H1 (cell line): ENCODE results near the gene SLN. TPM values are rescaled to one million over a fixed set of nuclear protein-coding genes. Genes with fewer than 3 reads are reported as not detected.
A peak's percentile ranks its signal among the peaks of the same experiment; 100 is the strongest.

Source experiments
- CTCF ChIA-PET: fragments of 300-600 bp; sonication (Branson Sonifier 250); formaldehyde crosslinking; loops from one replicate; lab custom pipeline; 2021; ENCODE audit not compliant: partially characterized antibody; lab: Charles Lee
- POLR2A ChIA-PET: fragments of 300-600 bp; sonication (Branson Sonifier 250); formaldehyde crosslinking; loops from one replicate; lab custom pipeline; 2021; ENCODE audit warnings: inconsistent platforms; ENCODE audit not compliant: partially characterized antibody; lab: Charles Lee
- DNase-seq, 2 experiments: peaks; one replicate each; pipeline versions ENCODE4 v3.0.0 to v3.0.0-alpha.2; 2010 to 2022; ENCODE audit warnings: low spot score in 2 of 2, low read depth in 1 of 2, mixed read lengths in 1 of 2
- FAIRE-seq: peaks from 2 replicates; lab custom pipeline; 2011; peaks lifted over from hg19 to GRCh38; lab: Jason Lieb, UNC
- H2AFZ ChIP-seq: 2 replicates; pipeline ENCODE4 v1.8.1; 2012; ENCODE audit warnings: low read length, inconsistent platforms
- H2AK5ac ChIP-seq: 2 replicates; pipeline ENCODE4 v1.6.1; 2013; ENCODE audit warnings: low read depth, low read length
- H2BK120ac ChIP-seq: replicated peaks from 2 replicates; pipeline ENCODE3; 2013; ENCODE audit warnings: low read depth, low read length, inconsistent platforms
- H2BK12ac ChIP-seq: 2 replicates; pipeline ENCODE4 v1.6.1; 2013; ENCODE audit warnings: low read depth, low read length
- H2BK15ac ChIP-seq: 2 replicates; pipeline ENCODE4 v1.6.1; 2013; ENCODE audit warnings: low read length
- H2BK20ac ChIP-seq: 2 replicates; pipeline ENCODE4 v1.6.1; 2013; ENCODE audit warnings: low read length
- H2BK5ac ChIP-seq: 2 replicates; pipeline ENCODE4 v1.6.1; 2013; ENCODE audit warnings: low read depth, low read length
- H3K14ac ChIP-seq: 2 replicates; pipeline ENCODE4 v1.6.1; 2013; ENCODE audit warnings: inconsistent platforms; ENCODE audit not compliant: insufficient read length
- H3K18ac ChIP-seq: 2 replicates; pipeline ENCODE4 v1.6.1; 2013; ENCODE audit warnings: low read length; ENCODE audit errors: extremely low read depth
- H3K23ac ChIP-seq: 2 replicates; pipeline ENCODE4 v1.6.1; 2013; ENCODE audit warnings: inconsistent platforms; ENCODE audit not compliant: insufficient read length
- H3K23me2 ChIP-seq: 2 replicates; pipeline ENCODE4 v1.6.1; 2013; ENCODE audit warnings: low read depth, low read length
- H3K27ac ChIP-seq: 2 replicates; pipeline ENCODE4 v1.6.1; 2011; ENCODE audit warnings: low read depth, low read length, inconsistent platforms
- H3K27me3 ChIP-seq, 4 experiments: replicated peaks in 1 of 4; 1 replicate in 1 of 4; 2 replicates in 3 of 4; pipeline versions ENCODE4 v1.6.1 to v1.8.1; 2011 to 2013; ENCODE audit warnings: low read length in 3 of 4, mild to moderate bottlenecking in 3 of 4, inconsistent platforms in 2 of 4, mixed read lengths in 2 of 4, moderate library complexity in 1 of 4; ENCODE audit not compliant: control insufficient read depth in 3 of 4, insufficient read depth in 3 of 4; ENCODE audit errors: extremely low read depth in 1 of 4
- H3K36me3 ChIP-seq, 4 experiments: 2 replicates each; pipeline versions ENCODE4 v1.6.1 to v1.8.1; 2011 to 2013; ENCODE audit warnings: mild to moderate bottlenecking in 4 of 4, low read length in 3 of 4, moderate library complexity in 2 of 4, control low read depth in 1 of 4, inconsistent platforms in 1 of 4; ENCODE audit not compliant: insufficient read depth in 4 of 4, control insufficient read depth in 2 of 4
- H3K4ac ChIP-seq: replicated peaks from 2 replicates; pipeline ENCODE3; 2013; ENCODE audit warnings: low read length, low read depth, mixed read lengths, inconsistent platforms; ENCODE audit not compliant: insufficient read length
- H3K4me1 ChIP-seq, 4 experiments: replicated peaks in 1 of 4; 1 replicate in 1 of 4; 2 replicates in 3 of 4; pipeline versions ENCODE4 v1.6.1 to v1.8.1; 2011 to 2013; ENCODE audit warnings: low read length in 3 of 4, inconsistent platforms in 2 of 4, mixed read lengths in 1 of 4; ENCODE audit not compliant: insufficient read depth in 4 of 4, control insufficient read depth in 3 of 4
- H3K4me2 ChIP-seq, 2 experiments: 2 replicates each; pipeline versions ENCODE4 v1.6.1 to v1.8.1; 2011 to 2013; ENCODE audit warnings: low read depth in 2 of 2, low read length in 2 of 2, control low read depth in 1 of 2, inconsistent platforms in 1 of 2, mild to moderate bottlenecking in 1 of 2; ENCODE audit not compliant: insufficient read depth in 1 of 2
- H3K4me3 ChIP-seq, 4 experiments: fragments of 200-600, 300-600 bp in 1 of 4; sonication (generic), shearing (Covaris generic), sonication (Bioruptor Twin) in 1 of 4; 2 replicates each; pipeline versions ENCODE4 v1.5.1 to v1.8.1; 2011 to 2016; ENCODE audit warnings: low read length in 4 of 4, low read depth in 3 of 4, control low read depth in 2 of 4, inconsistent platforms in 2 of 4, mild to moderate bottlenecking in 2 of 4, mixed read lengths in 1 of 4, moderate library complexity in 1 of 4; ENCODE audit not compliant: insufficient read depth in 2 of 4; ENCODE audit errors: extremely low read depth in 1 of 4
- H3K56ac ChIP-seq: replicated peaks from 2 replicates; pipeline ENCODE3; 2013; ENCODE audit warnings: low read depth, mild to moderate bottlenecking, mixed read lengths, low read length, inconsistent platforms; ENCODE audit not compliant: insufficient read length
- H3K79me1 ChIP-seq: 2 replicates; pipeline ENCODE4 v1.6.1; 2013; ENCODE audit warnings: low read depth, low read length, control low read depth
- H3K79me2 ChIP-seq, 2 experiments: 2 replicates each; pipeline versions ENCODE4 v1.6.1 to v1.8.1; 2012 to 2013; ENCODE audit warnings: low read length in 2 of 2, mild to moderate bottlenecking in 2 of 2, inconsistent platforms in 1 of 2; ENCODE audit not compliant: insufficient read depth in 2 of 2, control insufficient read depth in 1 of 2
- H3K9ac ChIP-seq, 4 experiments: replicated peaks in 1 of 4; 1 replicate in 1 of 4; 2 replicates in 3 of 4; pipeline versions ENCODE4 v1.6.1 to v1.8.1; 2011 to 2013; ENCODE audit warnings: low read depth in 3 of 4, low read length in 3 of 4, control low read depth in 2 of 4, mild to moderate bottlenecking in 2 of 4, moderate library complexity in 2 of 4, inconsistent platforms in 1 of 4; ENCODE audit errors: extremely low read depth in 1 of 4
- H3K9me3 ChIP-seq, 2 experiments: 2 replicates each; pipeline versions ENCODE4 v1.6.1 to v1.8.1; 2012 to 2013; ENCODE audit warnings: mild to moderate bottlenecking in 2 of 2, moderate library complexity in 2 of 2, control low read depth in 1 of 2, inconsistent platforms in 1 of 2, low read depth in 1 of 2, low read length in 1 of 2, mixed read lengths in 1 of 2; ENCODE audit not compliant: insufficient read depth in 2 of 2
- H4K20me1 ChIP-seq, 2 experiments: replicated peaks in 1 of 2; 2 replicates each; pipeline versions ENCODE3 to v1.8.1; 2011 to 2013; ENCODE audit warnings: inconsistent platforms in 2 of 2, low read length in 2 of 2, mild to moderate bottlenecking in 1 of 2; ENCODE audit not compliant: insufficient read depth in 2 of 2, control insufficient read depth in 1 of 2
- H4K5ac ChIP-seq: 2 replicates; pipeline ENCODE4 v1.6.1; 2013; ENCODE audit warnings: low read length, low read depth, mixed read lengths, inconsistent platforms; ENCODE audit not compliant: insufficient read length
- H4K8ac ChIP-seq: 2 replicates; pipeline ENCODE4 v1.8.0; 2013; ENCODE audit warnings: mild to moderate bottlenecking, moderate library complexity, low read length, inconsistent platforms; ENCODE audit not compliant: insufficient read depth; ENCODE audit errors: extremely low read depth
- H4K91ac ChIP-seq: replicated peaks from 2 replicates; pipeline ENCODE3; 2013; ENCODE audit warnings: low read length, mixed read lengths, inconsistent platforms; ENCODE audit not compliant: insufficient read length
- RAD21 ChIP-seq, 2 experiments: IDR thresholded peaks in 1 of 2; conservative IDR thresholded peaks in 1 of 2; 2 replicates each; pipeline ENCODE4 v1.6.1; 2011; ENCODE audit warnings: low read depth in 2 of 2, low read length in 2 of 2, improper control_type of control experiment in 1 of 2, inconsistent platforms in 1 of 2, mild to moderate bottlenecking in 1 of 2, moderate library complexity in 1 of 2
- WGBS, 2 experiments: shearing (Covaris generic) in 1 of 2; methylation state at CpG; one replicate each; pipeline versions ENCODE4 v1.1.6 to v1.1.7; 2013 to 2015; ENCODE audit warnings: low lambda C conversion rate in 2 of 2, mixed read lengths in 2 of 2, inconsistent platforms in 1 of 2, low coverage in 1 of 2, missing lambda C conversion rate in 1 of 2; ENCODE audit not compliant: insufficient replicate concordance in 2 of 2, insufficient coverage in 1 of 2, insufficient read length in 1 of 2; ENCODE audit errors: extremely low coverage in 1 of 2, missing lambda C conversion rate in 1 of 2; 5-methylcytosine and 5-hydroxymethylcytosine counted together
- polyA plus RNA-seq, 7 experiments: library from polyadenylated mRNA; depleted of rRNA in 3 of 7; stranded (reverse) in 5 of 7; unstranded in 2 of 7; fragments of >200 nt in 5 of 7; fragments of 200-250 nt in 2 of 7; gene quantifications; 1 replicate in 5 of 7; 2 replicates in 1 of 7; 4 replicates in 1 of 7; pipeline versions ENCODE4 v1.2.1 to v1.2.3, GENCODE V29; 2011 to 2013; ENCODE audit warnings: missing spikeins in 2 of 7, mixed read lengths in 2 of 7
- total RNA-seq: library from RNA; stranded (reverse); fragmentation: NEBNext Ultra II Directional; extraction: Animal tissue kit (Norgen Biotek cat#: 25700); gene quantifications from 2 replicates; pipeline ENCODE4 v1.2.1, GENCODE V29; 2021
- TF ChIP-seq, protein P1 (sequence below): IDR thresholded peaks from 2 replicates; pipeline ENCODE4 v1.6.1; 2011; ENCODE audit warnings: low read depth, mild to moderate bottlenecking, low read length; ENCODE audit not compliant: insufficient read depth
- TF ChIP-seq, protein P2 (sequence below), 3 experiments: IDR thresholded peaks; 1 replicate in 2 of 3; 2 replicates in 1 of 3; pipeline versions ENCODE4 v1.5.1 to v1.6.1; 2011; ENCODE audit warnings: low read length in 3 of 3, mild to moderate bottlenecking in 3 of 3, inconsistent platforms in 2 of 3, low read depth in 1 of 3, moderate library complexity in 1 of 3; ENCODE audit not compliant: insufficient read depth in 1 of 3; ENCODE audit errors: control extremely low read depth in 1 of 3

The SLN gene
- total and polyA plus RNA-seq, 2 of the 8 experiments (the other 6 are each of a cell fraction or from before 2014, with no cell fraction given) = not detected

DNA sequence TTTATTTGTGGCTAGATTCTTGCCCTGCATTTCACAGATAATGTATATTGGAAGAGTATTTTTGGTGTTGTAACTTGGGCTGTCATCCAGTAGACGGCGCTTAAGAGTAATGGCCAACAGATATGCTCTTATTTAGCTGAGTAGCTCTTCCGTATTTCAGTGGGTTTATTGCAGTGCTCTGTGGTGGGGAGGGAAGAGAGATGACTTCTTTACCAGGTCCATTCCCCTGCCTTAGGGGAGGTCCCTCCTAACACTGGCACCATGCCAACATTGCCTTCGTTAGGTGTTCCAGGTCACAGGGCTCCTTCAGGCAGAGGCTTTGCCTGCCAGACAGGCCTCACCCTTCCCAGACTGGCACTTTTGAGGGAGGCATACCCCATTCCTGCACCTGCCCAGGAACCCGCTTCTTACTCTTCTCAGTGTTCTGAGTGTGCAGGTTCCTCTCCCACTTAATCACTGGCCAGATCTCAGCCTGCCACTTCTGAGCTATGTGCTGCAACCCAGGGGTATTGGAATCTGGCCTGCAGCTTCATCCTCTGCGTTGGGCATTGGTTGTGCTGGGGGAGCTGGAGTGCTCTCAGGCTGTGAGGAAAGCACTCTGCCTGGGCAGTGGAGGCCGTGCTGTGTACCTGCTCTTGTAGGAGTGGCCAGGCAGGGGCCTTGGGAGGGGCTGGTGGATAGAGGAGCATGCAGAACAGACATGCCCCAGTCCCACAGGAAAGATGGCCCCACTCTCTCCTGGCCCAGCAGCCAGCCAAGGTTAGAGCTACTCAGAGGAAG lies 29.4 kb upstream of the SLN start:
- FAIRE-seq (peak; percentile 78), DNase-seq (peak in 1 of 2 experiments; percentile 54)
- POLR2A ChIA-PET = interaction anchor here (1.0 kb wide), 1 partner anchor 30 kb away, joined by 3 read pairs; no protein-coding TSS in a partner anchor
- Histone ChIP-seq H3K18ac (no peak overlapping the region), H3K9me3 (no peaks in the 10 kb centered on the region), H3K4me3 (no peak overlapping the region), H4K20me1 (no peaks in the 10 kb centered on the region), H3K9ac (no peak overlapping the region), H2BK20ac (no peak overlapping the region), H2BK5ac (no peak overlapping the region), H2BK12ac (no peak overlapping the region), H3K36me3 (no peaks in the 10 kb centered on the region), H2AK5ac (no peak overlapping the region), H4K91ac (no peak overlapping the region), H3K27ac (no peak overlapping the region), H3K4ac (no peak overlapping the region), H3K79me2 (no peaks in the 10 kb centered on the region), H2AFZ (peak overlapping the region; percentile 97), H2BK120ac (no peak overlapping the region), H2BK15ac (no peak overlapping the region), H3K23me2 (no peaks in the 10 kb centered on the region), H3K4me2 (no peak overlapping the region), H3K56ac (no peak overlapping the region), H4K8ac (no peak overlapping the region), H3K14ac (no peak overlapping the region), H3K23ac (no peak overlapping the region), H4K5ac (no peak overlapping the region), H3K27me3 (no peaks in the 10 kb centered on the region), H3K79me1 (no peaks in the 10 kb centered on the region), H3K4me1 (peaks cover 0 to 3% (median 0%) of the 10 kb centered on the region in 4 experiments; a peak in 2 of 7 replicates)
- WGBS, 2 experiments = 45% methylated on average over 7 of the region's 7 CpGs; no CpG with 5 or more reads in 1 of the 2 experiments
- CTCF ChIA-PET = interaction anchor here (0.6 to 8.0 kb wide), 51 partner anchors 8 to 502 kb away, joined by 3 to 88 read pairs (median 5); partner anchors contain the start of gene SLN
- TF ChIP-seq, protein P1, sequence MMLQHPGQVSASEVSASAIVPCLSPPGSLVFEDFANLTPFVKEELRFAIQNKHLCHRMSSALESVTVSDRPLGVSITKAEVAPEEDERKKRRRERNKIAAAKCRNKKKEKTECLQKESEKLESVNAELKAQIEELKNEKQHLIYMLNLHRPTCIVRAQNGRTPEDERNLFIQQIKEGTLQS = no peak
- TF ChIP-seq, protein P2, sequence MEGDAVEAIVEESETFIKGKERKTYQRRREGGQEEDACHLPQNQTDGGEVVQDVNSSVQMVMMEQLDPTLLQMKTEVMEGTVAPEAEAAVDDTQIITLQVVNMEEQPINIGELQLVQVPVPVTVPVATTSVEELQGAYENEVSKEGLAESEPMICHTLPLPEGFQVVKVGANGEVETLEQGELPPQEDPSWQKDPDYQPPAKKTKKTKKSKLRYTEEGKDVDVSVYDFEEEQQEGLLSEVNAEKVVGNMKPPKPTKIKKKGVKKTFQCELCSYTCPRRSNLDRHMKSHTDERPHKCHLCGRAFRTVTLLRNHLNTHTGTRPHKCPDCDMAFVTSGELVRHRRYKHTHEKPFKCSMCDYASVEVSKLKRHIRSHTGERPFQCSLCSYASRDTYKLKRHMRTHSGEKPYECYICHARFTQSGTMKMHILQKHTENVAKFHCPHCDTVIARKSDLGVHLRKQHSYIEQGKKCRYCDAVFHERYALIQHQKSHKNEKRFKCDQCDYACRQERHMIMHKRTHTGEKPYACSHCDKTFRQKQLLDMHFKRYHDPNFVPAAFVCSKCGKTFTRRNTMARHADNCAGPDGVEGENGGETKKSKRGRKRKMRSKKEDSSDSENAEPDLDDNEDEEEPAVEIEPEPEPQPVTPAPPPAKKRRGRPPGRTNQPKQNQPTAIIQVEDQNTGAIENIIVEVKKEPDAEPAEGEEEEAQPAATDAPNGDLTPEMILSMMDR (IDR thresholded peaks at IDR 0.05; ENCODE audit: control extremely low read depth in 1 of 3, insufficient read depth in 1 of 3, low read depth in 1 of 3, low read length in 3 of 3) = peak in 2 of 3 experiments; percentile 63 to 86; a peak in 3 of 4 replicates
- peak; percentile 64 to 75 for TF ChIP-seq RAD21 (IDR thresholded peaks at IDR 0.05 in 1 of 2, conservative IDR thresholded peaks at IDR 0.05 in 1 of 2; ENCODE audit: low read depth in 2 of 2, low read length in 2 of 2)
